Measurements from ENCODE around the gene WSCD1. TPM values are rescaled to one million over a fixed set of nuclear protein-coding genes. Genes with fewer than 3 reads are reported as not detected.

Gene WSCD1
- total and polyA plus RNA-seq, 2 donors (not counting 3 experiments of a cell fraction or from before 2014, with no cell fraction given) = 21.5 to 49.4 TPM

- Histone ChIP-seq H3K9ac (replicated peaks; ENCODE audit: extremely low read depth, insufficient read depth, low read length) (no peak overlapping the region), H4K20me1 (replicated peaks; ENCODE audit: control insufficient read depth, extremely low read depth, insufficient read depth, low read length) (no peaks in the 10 kb centered on the region), H3K9me3 (replicated peaks; ENCODE audit: control insufficient read depth, insufficient read depth, low read length) (no peaks in the 10 kb centered on the region), H3K4me3 (replicated peaks in 1 of 3; ENCODE audit: insufficient read depth in 1 of 3, low read depth in 1 of 3, low read length in 3 of 3) (no peak overlapping the region), H2AFZ (ENCODE audit: low read depth, low read length) (no peak overlapping the region), H3K27ac (ENCODE audit: insufficient read depth, low read depth, low read length) (no peak overlapping the region), H3K27me3 (ENCODE audit: control insufficient read depth in 2 of 2, insufficient read depth in 2 of 2, low read length in 2 of 2) (no peaks in the 10 kb centered on the region), H3K79me2 (ENCODE audit: control insufficient read depth, insufficient read depth, low read length) (no peaks in the 10 kb centered on the region), H3K9me1 (replicated peaks; ENCODE audit: control insufficient read depth, extremely low read depth, insufficient read depth, low read length) (no peaks in the 10 kb centered on the region), H3K36me3 (ENCODE audit: control insufficient read depth in 2 of 2, extremely low read depth in 1 of 2, insufficient read depth in 2 of 2, low read length in 2 of 2) (peaks cover 0 to 26% of the 10 kb centered on the region in 2 experiments), H3K4me1 (ENCODE audit: control insufficient read depth, extremely low read depth, insufficient read depth, low read length) (peaks cover 6% of the 10 kb centered on the region), H3K4me2 (ENCODE audit: insufficient read depth, low read length) (no peak overlapping the region)
- POLR2A ChIA-PET = interaction anchor here (1.7 kb wide), 1 partner anchor 18 kb away, joined by 4 read pairs; no protein-coding TSS in a partner anchor
- TF ChIP-seq MAX (IDR thresholded peaks at IDR 0.05; ENCODE audit: insufficient read depth, insufficient read length) = no peak
- DNase-seq (ENCODE audit: low read depth, low spot score) = peak; percentile 27
- dilution Hi-C loops (cut with MboI; ENCODE audit: extremely low pct_ligation_motif_present, low sequenced_read_pairs) = no loop called here
- CTCF ChIA-PET = interaction anchor here (1.0 to 2.1 kb wide), 4 partner anchors 19 to 497 kb away, joined by 4 to 8 read pairs (median 5); no protein-coding TSS in a partner anchor
- intact Hi-C loops (cut with micrococcal nuclease) = no loop called here
- no TSS peak for BruUV-seq (replicated peaks)
- peak; percentile 35 for FAIRE-seq
These were observed 20.1 kb downstream of the WSCD1 start for GRCh38 chr17:6090253-6090652.

GRCh38 chr17:6092182-6092902 lies 22.2 kb downstream of the WSCD1 start:
- H3K27me3 ChIP-seq (ENCODE audit: control insufficient read depth in 2 of 2, insufficient read depth in 2 of 2, low read length in 2 of 2) = no peaks in the 10 kb centered on the region
- no peak overlapping the region for H2AFZ ChIP-seq (ENCODE audit: low read depth, low read length)
- peaks cover 0 to 37% of the 10 kb centered on the region in 2 experiments for H3K36me3 ChIP-seq (ENCODE audit: control insufficient read depth in 2 of 2, extremely low read depth in 1 of 2, insufficient read depth in 2 of 2, low read length in 2 of 2)
- H3K79me2 ChIP-seq (ENCODE audit: control insufficient read depth, insufficient read depth, low read length) = no peaks in the 10 kb centered on the region
- peaks cover 6% of the 10 kb centered on the region for H3K4me1 ChIP-seq (ENCODE audit: control insufficient read depth, extremely low read depth, insufficient read depth, low read length)
- ChIA-PET CTCF (interaction anchor here (0.9 kb wide), 1 partner anchor 24 kb away, joined by 3 read pairs; no protein-coding TSS in a partner anchor), POLR2A (no interaction called here)
- no peak overlapping the region for H3K9ac ChIP-seq (replicated peaks; ENCODE audit: extremely low read depth, insufficient read depth, low read length)
- intact Hi-C loops (cut with micrococcal nuclease) = no loop called here
- dilution Hi-C loops (cut with MboI; ENCODE audit: extremely low pct_ligation_motif_present, low sequenced_read_pairs) = no loop called here
- no peak overlapping the region for H3K27ac ChIP-seq (ENCODE audit: insufficient read depth, low read depth, low read length)
- DNase-seq (ENCODE audit: low read depth, low spot score) (no peak), FAIRE-seq (no peak)
- H3K4me3 ChIP-seq (replicated peaks in 1 of 3; ENCODE audit: insufficient read depth in 1 of 3, low read depth in 1 of 3, low read length in 3 of 3) = no peak overlapping the region
- H3K9me1 ChIP-seq (replicated peaks; ENCODE audit: control insufficient read depth, extremely low read depth, insufficient read depth, low read length) = no peaks in the 10 kb centered on the region
- H4K20me1 ChIP-seq (replicated peaks; ENCODE audit: control insufficient read depth, extremely low read depth, insufficient read depth, low read length) = no peaks in the 10 kb centered on the region
- TF ChIP-seq POLR2AphosphoS5 (IDR thresholded peaks at IDR 0.05; ENCODE audit: insufficient read depth, low read depth, low read length) (no peak), EZH2 (IDR thresholded peaks at IDR 0.05; ENCODE audit: borderline replicate concordance, low read depth, low read length, severe bottlenecking) (no peak), JUN (IDR thresholded peaks at IDR 0.05; ENCODE audit: borderline replicate concordance, insufficient read depth, insufficient read length, low read depth) (no peak), CTCF (IDR thresholded peaks at IDR 0.05; ENCODE audit: extremely low read depth in 1 of 2, insufficient read depth in 1 of 2, low read depth in 1 of 2, low read length in 2 of 2) (no peak), FOS (IDR thresholded peaks at IDR 0.05; ENCODE audit: borderline replicate concordance, insufficient read depth, low read length) (no peak), GATA2 (IDR thresholded peaks at IDR 0.05; ENCODE audit: insufficient read depth, insufficient read length, low read depth, low read length) (no peak), MAX (IDR thresholded peaks at IDR 0.05; ENCODE audit: insufficient read depth, insufficient read length) (no peak), MYC (IDR thresholded peaks at IDR 0.05; ENCODE audit: low read depth, low read length) (no peak), POLR2A (IDR thresholded peaks at IDR 0.05; ENCODE audit: low read depth, low read length) (no peak)
- no peak overlapping the region for H3K4me2 ChIP-seq (ENCODE audit: insufficient read depth, low read length)
- BruUV-seq (replicated peaks) = no TSS peak
- H3K9me3 ChIP-seq (replicated peaks; ENCODE audit: control insufficient read depth, insufficient read depth, low read length) = no peaks in the 10 kb centered on the region

All from endothelial cell of umbilical vein (primary cell).